Panc1 (cell line): ENCODE results near the gene VPS41. TPM values are rescaled to one million over a fixed set of nuclear protein-coding genes. Genes with fewer than 3 reads are reported as not detected.

Experiments
- ATAC-seq: fragments of 200-7000 bp; cut with Tn5 transposase; 2 replicates; pipeline ENCODE4 v1.9.1; 2020; ENCODE audit warnings: mild to moderate bottlenecking, moderate library complexity
- BruUV-seq: library from RNA; stranded (reverse); fragments of 400-500 nt; replicated peaks from 2 replicates; lab custom pipeline; 2021; lab: Mats Ljungman, UMichigan
- CTCF ChIA-PET: fragments of 300-600 bp; sonication (Branson Sonifier 250); formaldehyde crosslinking; loops from one replicate; lab custom pipeline; 2022; ENCODE audit warnings: antibody characterized with exemption; lab: Charles Lee
- POLR2A ChIA-PET: fragments of 300-600 bp; sonication (Branson Sonifier 250); formaldehyde crosslinking; loops from one replicate; lab custom pipeline; 2022; ENCODE audit warnings: antibody characterized with exemption; lab: Charles Lee
- DNase-seq: peaks from one replicate; pipeline ENCODE4 v3.0.0-alpha.2; 2010; ENCODE audit warnings: low read depth, low spot score
- H3K27ac ChIP-seq: 2 replicates; pipeline ENCODE4 v1.5.1; 2011; ENCODE audit warnings: mild to moderate bottlenecking, low read length, inconsistent platforms
- H3K27me3 ChIP-seq: fragments of 200-500 bp; sonication (Bioruptor generic); 2 replicates; pipeline ENCODE4 v1.6.0; 2014; ENCODE audit warnings: low read length, inconsistent platforms; ENCODE audit not compliant: control insufficient read depth, insufficient read depth
- H3K36me3 ChIP-seq: fragments of 200-500 bp; sonication (Bioruptor generic); 2 replicates; pipeline ENCODE4 v1.5.1; 2014; ENCODE audit warnings: inconsistent platforms, mild to moderate bottlenecking, low read length, moderate library complexity; ENCODE audit not compliant: control insufficient read depth, insufficient read depth
- H3K4me1 ChIP-seq: 2 replicates; pipeline ENCODE4 v1.5.1; 2011; ENCODE audit warnings: inconsistent platforms, mild to moderate bottlenecking, low read length, moderate library complexity; ENCODE audit not compliant: control insufficient read depth, insufficient read depth
- H3K4me3 ChIP-seq, 2 experiments: 2 replicates each; pipeline ENCODE4 v1.5.1; 2011 to 2012; ENCODE audit warnings: low read depth in 2 of 2, low read length in 2 of 2, mild to moderate bottlenecking in 2 of 2, inconsistent platforms in 1 of 2, moderate library complexity in 1 of 2
- H3K9me3 ChIP-seq: fragments of 200-500 bp; sonication (Bioruptor generic); 2 replicates; pipeline ENCODE4 v1.5.1; 2014; ENCODE audit warnings: low read depth, mild to moderate bottlenecking, inconsistent platforms, low read length, moderate library complexity; ENCODE audit not compliant: control insufficient read depth, insufficient read depth
- POLR2AphosphoS5 ChIP-seq: IDR thresholded peaks from 2 replicates; pipeline ENCODE4 v1.6.1; 2012; ENCODE audit warnings: mild to moderate bottlenecking, low read depth, low read length, moderate library complexity
- REST ChIP-seq, 2 experiments: IDR thresholded peaks; 2 replicates each; pipeline ENCODE4 v1.6.1; 2011 to 2012; ENCODE audit warnings: low read depth in 2 of 2, control low read depth in 1 of 2, low read length in 1 of 2, mild to moderate bottlenecking in 1 of 2, moderate library complexity in 1 of 2; ENCODE audit not compliant: insufficient read depth in 1 of 2
- SIN3A ChIP-seq: IDR thresholded peaks from 2 replicates; pipeline ENCODE4 v1.6.1; 2012; ENCODE audit warnings: low read depth, mild to moderate bottlenecking, low read length, moderate library complexity, borderline replicate concordance; ENCODE audit not compliant: insufficient read depth
- TCF7L2 ChIP-seq: IDR thresholded peaks from 2 replicates; pipeline ENCODE4 v1.6.1; 2011; ENCODE audit warnings: mild to moderate bottlenecking, low read depth, low read length, inconsistent platforms
- in situ Hi-C: cut with HindIII; loops from 2 replicates; pipeline ENCODE4 v1.10.0; 2016; ENCODE audit warnings: low sequenced_read_pairs, low pct_unique_long_range_greater_than_20kb
- intact Hi-C: fragments of 100-400 bp; cut with micrococcal nuclease; formaldehyde crosslinking; loops from one replicate; pipeline ENCODE4 v1.10.0; 2022; ENCODE audit not compliant: unreplicated experiment
- total RNA-seq: library from RNA; stranded (reverse); gene quantifications from one replicate; pipeline ENCODE4 v1.2.1, GENCODE V29; 2021; ENCODE audit not compliant: unreplicated experiment
- TF ChIP-seq, protein P1 (sequence below): fragments of 450-650 bp; IDR thresholded peaks from 2 replicates; pipeline ENCODE4 v1.5.1; 2017; ENCODE audit warnings: mild to moderate bottlenecking

VPS41 gene
- total RNA-seq, 1 experiment from 2014 or later: 127 TPM

- no peaks in the 10 kb centered on the region for H3K9me3 ChIP-seq
- TF ChIP-seq TCF7L2: no peak
- TF ChIP-seq, protein P1, sequence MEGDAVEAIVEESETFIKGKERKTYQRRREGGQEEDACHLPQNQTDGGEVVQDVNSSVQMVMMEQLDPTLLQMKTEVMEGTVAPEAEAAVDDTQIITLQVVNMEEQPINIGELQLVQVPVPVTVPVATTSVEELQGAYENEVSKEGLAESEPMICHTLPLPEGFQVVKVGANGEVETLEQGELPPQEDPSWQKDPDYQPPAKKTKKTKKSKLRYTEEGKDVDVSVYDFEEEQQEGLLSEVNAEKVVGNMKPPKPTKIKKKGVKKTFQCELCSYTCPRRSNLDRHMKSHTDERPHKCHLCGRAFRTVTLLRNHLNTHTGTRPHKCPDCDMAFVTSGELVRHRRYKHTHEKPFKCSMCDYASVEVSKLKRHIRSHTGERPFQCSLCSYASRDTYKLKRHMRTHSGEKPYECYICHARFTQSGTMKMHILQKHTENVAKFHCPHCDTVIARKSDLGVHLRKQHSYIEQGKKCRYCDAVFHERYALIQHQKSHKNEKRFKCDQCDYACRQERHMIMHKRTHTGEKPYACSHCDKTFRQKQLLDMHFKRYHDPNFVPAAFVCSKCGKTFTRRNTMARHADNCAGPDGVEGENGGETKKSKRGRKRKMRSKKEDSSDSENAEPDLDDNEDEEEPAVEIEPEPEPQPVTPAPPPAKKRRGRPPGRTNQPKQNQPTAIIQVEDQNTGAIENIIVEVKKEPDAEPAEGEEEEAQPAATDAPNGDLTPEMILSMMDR: no peak
- CTCF ChIA-PET: no interaction called here
- ATAC-seq (no peak), DNase-seq (no peak)
- no TSS peak for BruUV-seq
- in situ Hi-C loops: no loop called here
- no peak overlapping the region for H3K4me3 ChIP-seq
- no peaks in the 10 kb centered on the region for H3K36me3 ChIP-seq
- intact Hi-C loops: no loop called here
- H3K27ac ChIP-seq: no peak overlapping the region
- POLR2A ChIA-PET: no interaction called here
- no peaks in the 10 kb centered on the region; the same call in 1 of the 2 replicates for H3K27me3 ChIP-seq
- H3K4me1 ChIP-seq: no peaks in the 10 kb centered on the region
These were observed 25.1 kb upstream of the VPS41 start for GRCh38 chr7:38934051-38934450.

DNA sequence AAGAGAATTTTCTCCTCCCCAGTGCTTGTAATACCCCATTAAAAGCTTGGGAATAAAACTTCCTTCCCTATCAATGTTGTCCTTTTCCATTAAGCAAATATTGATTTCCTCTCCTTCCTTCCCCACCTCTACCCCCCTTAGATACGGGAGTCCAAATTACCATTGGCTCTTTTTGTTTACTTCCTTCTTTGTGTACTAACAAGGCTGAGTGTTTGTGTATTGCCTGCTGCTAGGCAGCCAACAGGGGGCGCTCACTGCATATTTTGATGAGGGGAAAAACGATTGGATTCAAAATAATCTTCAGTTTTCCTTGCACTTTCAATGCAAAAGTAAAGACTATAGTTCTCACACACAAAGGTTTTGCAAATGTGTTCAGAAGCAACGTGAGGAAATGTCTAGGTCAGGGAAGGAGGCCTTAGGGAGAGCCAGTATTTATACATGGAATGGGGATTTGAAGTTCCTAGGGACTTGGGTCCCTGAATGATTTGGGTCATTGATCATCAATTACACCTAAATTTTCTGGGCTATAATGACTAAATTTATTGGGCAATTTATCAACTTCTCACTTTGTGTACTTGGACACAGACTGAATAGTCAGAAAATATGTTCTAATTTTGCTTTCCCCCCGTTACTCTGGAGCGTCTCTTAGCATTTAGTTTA is 23.6 kb upstream of the VPS41 start:
- in situ Hi-C loops: no loop called here

More for the DNA sequence above, 23.6 kb upstream of the VPS41 start:
- Histone ChIP-seq H3K4me3 (no peak overlapping the region), H3K4me1 (no peaks in the 10 kb centered on the region), H3K36me3 (no peaks in the 10 kb centered on the region), H3K27ac (no peak overlapping the region), H3K9me3 (no peaks in the 10 kb centered on the region), H3K27me3 (no peaks in the 10 kb centered on the region)
- no peak for TF ChIP-seq REST (IDR thresholded peaks at IDR 0.05; ENCODE audit: insufficient read depth in 1 of 2, low read depth in 2 of 2, low read length in 1 of 2)
- no peak for TF ChIP-seq POLR2AphosphoS5
- TF ChIP-seq, protein P1: peak; percentile 95
- TF ChIP-seq TCF7L2: no peak
- no peak for TF ChIP-seq SIN3A
- no TSS peak for BruUV-seq
- ATAC-seq (peak; percentile 82), DNase-seq (peak; percentile 56)
- ChIA-PET CTCF (no interaction called here), POLR2A (interaction anchor here (0.5 kb wide), 1 partner anchor 35 kb away, joined by 8 read pairs; no protein-coding TSS in a partner anchor)
- intact Hi-C loops: loop anchor here (1.0 to 2.0 kb wide), 2 partner anchors 136 to 533 kb away; no protein-coding TSS in a partner anchor
